Stimulated activated CD4-positive, alpha-beta T cell treated with anti-CD3 and anti-CD28 coated beads, TNF-alpha, amount 100 ng/mL, for 1 hour (primary cell): ENCODE results near the gene IQCC.

Experiments used
- DNase-seq, 3 donors: peaks; one replicate each; pipeline ENCODE4 v3.0.0-alpha.2; 2020; ENCODE audit warnings: low read depth in 3 of 3, low spot score in 1 of 3

IQCC gene

GRCh38 chr1:32255072-32256071 lies 49.9 kb downstream of the IQCC start:
- DNase-seq: no peak

GRCh38 chr1:32256473-32257226 lies 51.2 kb downstream of the IQCC start:
- DNase-seq: no peak

DNA sequence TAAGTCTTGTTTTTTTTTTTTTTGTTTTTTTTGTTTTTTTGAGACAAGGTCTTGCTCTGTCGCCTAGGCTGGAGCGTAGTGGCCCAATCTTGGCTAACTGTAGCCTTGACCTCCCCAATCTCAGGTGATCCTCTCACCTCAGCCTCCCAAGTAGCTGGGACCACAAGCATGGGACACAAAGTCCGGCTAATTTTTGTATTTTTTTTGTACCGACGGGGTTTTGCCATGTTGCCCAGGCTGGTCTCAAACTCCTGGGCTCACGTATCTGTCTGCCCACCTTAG lies 51.7 kb downstream of the IQCC start:
- no peak for DNase-seq
